Caco-2 (cell line): ENCODE measurements around the gene KCTD15. TPM values are rescaled to one million over a fixed set of nuclear protein-coding genes. Genes with fewer than 3 reads are reported as not detected.

Source experiments
- BruUV-seq: library from RNA; stranded (reverse); fragments of 400-500 nt; replicated peaks from 2 replicates; lab custom pipeline; 2021; lab: Mats Ljungman, UMichigan
- CTCF ChIA-PET: fragments of 300-600 bp; sonication (Branson Sonifier 250); formaldehyde crosslinking; loops from one replicate; lab custom pipeline; 2022; ENCODE audit warnings: antibody characterized with exemption; lab: Charles Lee
- POLR2A ChIA-PET: fragments of 300-600 bp; sonication (Branson Sonifier 250); formaldehyde crosslinking; loops from one replicate; lab custom pipeline; 2022; ENCODE audit warnings: antibody characterized with exemption; lab: Charles Lee
- DNase-seq, 2 experiments: peaks; one replicate each; pipeline versions ENCODE4 v3.0.0 to v3.0.0-alpha.2; 2020 to 2022
- H3K27me3 ChIP-seq: replicated peaks from 2 replicates; pipeline ENCODE4 v1.6.0; 2011; ENCODE audit warnings: low read length; ENCODE audit not compliant: control insufficient read depth, insufficient read depth
- H3K36me3 ChIP-seq: 2 replicates; pipeline ENCODE4 v1.5.1; 2011; ENCODE audit warnings: low read length; ENCODE audit not compliant: control insufficient read depth, insufficient read depth
- H3K4me1 ChIP-seq: fragments of 250-450 bp; sonication (Bioruptor Pico); 2 replicates; pipeline ENCODE4 v1.5.1; 2020; ENCODE audit warnings: mild to moderate bottlenecking
- H3K4me3 ChIP-seq: 2 replicates; pipeline ENCODE4 v1.5.1; 2011; ENCODE audit warnings: low read depth, mild to moderate bottlenecking, control low read depth, low read length
- H3K9me3 ChIP-seq: fragments of 250-450 bp; sonication (Bioruptor Pico); 2 replicates; pipeline ENCODE4 v1.5.1; 2020; ENCODE audit warnings: mild to moderate bottlenecking, moderate library complexity
- H3K27ac Mint-ChIP-seq: one replicate; pipeline ENCODE4 v1.8.0; 2022; ENCODE audit warnings: mixed read lengths; ENCODE audit not compliant: unreplicated experiment
- H3K27me3 Mint-ChIP-seq: one replicate; pipeline ENCODE4 v1.8.0; 2022; ENCODE audit warnings: mixed read lengths; ENCODE audit not compliant: insufficient read depth, unreplicated experiment
- H3K36me3 Mint-ChIP-seq: one replicate; pipeline ENCODE4 v1.8.0; 2022; ENCODE audit warnings: mild to moderate bottlenecking, mixed read lengths; ENCODE audit not compliant: insufficient read depth, unreplicated experiment
- H3K4me1 Mint-ChIP-seq: one replicate; pipeline ENCODE4 v1.8.0; 2022; ENCODE audit warnings: low read depth, mixed read lengths; ENCODE audit not compliant: unreplicated experiment
- H3K4me3 Mint-ChIP-seq: one replicate; pipeline ENCODE4 v1.8.0; 2022; ENCODE audit warnings: mild to moderate bottlenecking, moderate library complexity, mixed read lengths; ENCODE audit not compliant: unreplicated experiment
- H3K9me3 Mint-ChIP-seq: one replicate; pipeline ENCODE4 v1.8.0; 2022; ENCODE audit warnings: mixed read lengths; ENCODE audit not compliant: unreplicated experiment
- intact Hi-C: fragments of 100-400 bp; cut with micrococcal nuclease; formaldehyde crosslinking; loops from one replicate; pipeline ENCODE4 v1.10.0; 2022; ENCODE audit not compliant: unreplicated experiment
- total RNA-seq: library from RNA; stranded (reverse); gene quantifications from 2 replicates; pipeline ENCODE4 v1.2.3, GENCODE V29; 2022
- TF ChIP-seq, protein P1 (sequence below), 2 experiments: fragments of 200-600 bp in 1 of 2; IDR thresholded peaks; 1 replicate in 1 of 2; 2 replicates in 1 of 2; pipeline versions ENCODE4 v1.5.1 to v1.8.0; 2011 to 2022; ENCODE audit warnings: antibody characterized with exemption in 1 of 2, control low read depth in 1 of 2, inconsistent platforms in 1 of 2, low read depth in 1 of 2, low read length in 1 of 2, mild to moderate bottlenecking in 1 of 2, moderate library complexity in 1 of 2; ENCODE audit not compliant: insufficient read depth in 1 of 2, severe bottlenecking in 1 of 2, unreplicated experiment in 1 of 2

The KCTD15 gene
- total RNA-seq, 1 experiment from 2014 or later = 34.6 TPM

DNA sequence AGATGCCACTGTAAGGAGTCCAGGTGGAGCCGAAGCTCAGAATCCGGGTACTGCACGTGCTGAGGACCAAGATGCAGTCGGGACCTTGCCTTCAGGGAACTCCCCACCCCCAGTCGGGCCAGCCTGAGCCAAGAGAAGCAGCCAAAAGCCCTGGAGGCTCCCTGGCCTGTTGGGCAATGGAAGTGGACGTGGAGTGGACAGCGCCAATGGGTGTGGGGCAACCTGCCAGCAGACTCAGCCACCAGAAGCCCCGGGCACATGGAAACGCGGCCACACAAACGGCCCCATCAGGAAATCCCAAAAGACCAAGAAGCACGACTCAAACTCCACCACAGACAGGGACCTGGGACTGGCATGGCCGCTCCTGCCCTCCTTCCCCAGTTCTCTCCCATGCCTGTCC, 30.0 kb upstream of the KCTD15 start:
- TF ChIP-seq, protein P1, sequence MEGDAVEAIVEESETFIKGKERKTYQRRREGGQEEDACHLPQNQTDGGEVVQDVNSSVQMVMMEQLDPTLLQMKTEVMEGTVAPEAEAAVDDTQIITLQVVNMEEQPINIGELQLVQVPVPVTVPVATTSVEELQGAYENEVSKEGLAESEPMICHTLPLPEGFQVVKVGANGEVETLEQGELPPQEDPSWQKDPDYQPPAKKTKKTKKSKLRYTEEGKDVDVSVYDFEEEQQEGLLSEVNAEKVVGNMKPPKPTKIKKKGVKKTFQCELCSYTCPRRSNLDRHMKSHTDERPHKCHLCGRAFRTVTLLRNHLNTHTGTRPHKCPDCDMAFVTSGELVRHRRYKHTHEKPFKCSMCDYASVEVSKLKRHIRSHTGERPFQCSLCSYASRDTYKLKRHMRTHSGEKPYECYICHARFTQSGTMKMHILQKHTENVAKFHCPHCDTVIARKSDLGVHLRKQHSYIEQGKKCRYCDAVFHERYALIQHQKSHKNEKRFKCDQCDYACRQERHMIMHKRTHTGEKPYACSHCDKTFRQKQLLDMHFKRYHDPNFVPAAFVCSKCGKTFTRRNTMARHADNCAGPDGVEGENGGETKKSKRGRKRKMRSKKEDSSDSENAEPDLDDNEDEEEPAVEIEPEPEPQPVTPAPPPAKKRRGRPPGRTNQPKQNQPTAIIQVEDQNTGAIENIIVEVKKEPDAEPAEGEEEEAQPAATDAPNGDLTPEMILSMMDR (IDR thresholded peaks at IDR 0.05; ENCODE audit: insufficient read depth in 1 of 2, low read depth in 1 of 2, low read length in 1 of 2, severe bottlenecking in 1 of 2, unreplicated experiment in 1 of 2) = no peak
- no peaks in the 10 kb centered on the region for H3K36me3 ChIP-seq
- no peak overlapping the region for H3K4me3 ChIP-seq
- DNase-seq = no peak
- H3K27me3 ChIP-seq = peaks cover 2% of the 10 kb centered on the region
- H3K4me1 ChIP-seq = no peaks in the 10 kb centered on the region
- ChIA-PET CTCF (interaction anchor here (0.5 kb wide), 1 partner anchor 11 kb away, joined by 3 read pairs; no protein-coding TSS in a partner anchor), POLR2A (no interaction called here)
- Mint-ChIP-seq H3K4me1 (no peaks in the 10 kb centered on the region), H3K27ac (no peak overlapping the region), H3K36me3 (no peaks in the 10 kb centered on the region), H3K9me3 (no peaks in the 10 kb centered on the region), H3K4me3 (no peak overlapping the region), H3K27me3 (peaks cover 34% of the 10 kb centered on the region)
- no peaks in the 10 kb centered on the region for H3K9me3 ChIP-seq
- BruUV-seq = no TSS peak
- intact Hi-C loops = no loop called here

DNA sequence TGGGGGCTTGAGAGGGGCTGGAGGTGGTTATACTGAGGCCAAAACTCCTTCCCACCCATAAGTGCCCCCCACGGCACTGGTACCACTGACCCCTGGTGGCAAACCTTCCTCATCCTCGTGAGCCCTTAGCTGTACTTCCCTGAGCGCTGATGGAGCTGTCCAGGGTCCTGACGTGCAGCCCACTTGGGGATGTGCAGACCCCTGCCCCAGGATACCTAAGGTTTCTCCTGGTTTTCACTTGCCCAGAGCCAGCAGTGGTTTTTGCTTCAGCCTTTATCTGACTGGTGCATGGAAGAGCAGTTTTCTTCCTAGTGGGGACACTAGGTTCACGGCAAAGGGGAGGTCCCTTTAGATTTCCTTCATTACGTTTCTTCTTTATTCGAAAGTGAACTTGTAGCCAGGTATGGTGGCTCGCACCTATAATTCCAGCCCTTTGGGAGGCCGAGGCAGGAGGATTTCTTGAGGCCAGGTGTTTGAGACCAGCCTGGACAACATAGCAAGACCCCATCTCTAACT, 28.7 kb upstream of the KCTD15 start:
- H3K4me3 ChIP-seq = no peak overlapping the region
- peak; percentile 66 to 77 for DNase-seq
- intact Hi-C loops = no loop called here

DNA sequence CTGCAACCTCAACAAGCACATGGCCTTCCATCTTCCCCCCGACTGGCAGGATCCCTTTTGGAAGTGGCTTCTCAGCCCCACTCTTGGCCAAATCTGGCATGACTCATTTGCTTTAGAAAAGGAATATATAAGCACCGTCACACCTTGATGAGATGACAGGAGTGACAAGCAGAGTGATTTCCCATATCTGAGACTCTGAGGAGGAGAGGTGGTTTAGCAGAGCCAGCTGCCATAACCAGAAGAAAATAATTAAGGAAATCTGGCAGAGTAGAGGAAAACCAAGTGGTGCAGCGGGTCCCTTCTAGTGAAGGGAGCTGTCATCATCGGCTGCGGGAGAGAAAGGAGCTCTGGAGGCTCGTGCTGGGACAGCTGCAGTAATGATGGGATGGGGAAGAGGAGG, 27.5 kb upstream of the KCTD15 start:
- no peak overlapping the region for H3K4me3 ChIP-seq
- no TSS peak for BruUV-seq
- H3K4me1 ChIP-seq = no peaks in the 10 kb centered on the region
- TF ChIP-seq, protein P1 (IDR thresholded peaks at IDR 0.05; ENCODE audit: insufficient read depth in 1 of 2, low read depth in 1 of 2, low read length in 1 of 2, severe bottlenecking in 1 of 2, unreplicated experiment in 1 of 2) = no peak
- no peak overlapping the region for H3K4me3 Mint-ChIP-seq
- no peaks in the 10 kb centered on the region for H3K9me3 ChIP-seq
- H3K27ac Mint-ChIP-seq = no peak overlapping the region
- peaks cover 32% of the 10 kb centered on the region for H3K27me3 Mint-ChIP-seq
- H3K36me3 Mint-ChIP-seq = no peaks in the 10 kb centered on the region
- H3K9me3 Mint-ChIP-seq = no peaks in the 10 kb centered on the region
- peaks cover 2% of the 10 kb centered on the region; the same call in 1 of the 2 replicates for H3K27me3 ChIP-seq
- H3K36me3 ChIP-seq = no peaks in the 10 kb centered on the region
- intact Hi-C loops = no loop called here
- DNase-seq = no peak
- CTCF ChIA-PET = interaction anchor here (1.1 to 3.5 kb wide), 5 partner anchors 9 to 353 kb away, joined by 3 to 21 read pairs (median 6); no protein-coding TSS in a partner anchor
- POLR2A ChIA-PET = no interaction called here
- H3K4me1 Mint-ChIP-seq = no peaks in the 10 kb centered on the region

More for the DNA sequence above, 28.7 kb upstream of the KCTD15 start:
- Mint-ChIP-seq H3K4me3 (no peak overlapping the region), H3K36me3 (no peaks in the 10 kb centered on the region), H3K4me1 (no peaks in the 10 kb centered on the region), H3K27ac (no peak overlapping the region), H3K27me3 (peaks cover 32% of the 10 kb centered on the region), H3K9me3 (no peaks in the 10 kb centered on the region)
- ChIA-PET POLR2A (no interaction called here), CTCF (interaction anchor here (0.6 to 2.4 kb wide), 4 partner anchors 10 to 337 kb away, joined by 6 to 16 read pairs (median 8); no protein-coding TSS in a partner anchor)
- H3K9me3 ChIP-seq = no peaks in the 10 kb centered on the region
- BruUV-seq = no TSS peak
- H3K27me3 ChIP-seq = peaks cover 2% of the 10 kb centered on the region
- no peaks in the 10 kb centered on the region for H3K36me3 ChIP-seq
- no peaks in the 10 kb centered on the region for H3K4me1 ChIP-seq
- TF ChIP-seq, protein P1 (IDR thresholded peaks at IDR 0.05; ENCODE audit: insufficient read depth in 1 of 2, low read depth in 1 of 2, low read length in 1 of 2, severe bottlenecking in 1 of 2, unreplicated experiment in 1 of 2) = peak in 1 of 2 experiments; percentile 45
